T-cell (primary cell): Measurements from ENCODE around the gene CYP4F8. TPM values are rescaled to one million over a fixed set of nuclear protein-coding genes. Genes with fewer than 3 reads are reported as not detected.
A peak's percentile ranks its signal among the peaks of the same experiment; 100 is the strongest.

ENCODE experiments used
- ATAC-seq, 4 experiments: fragments of 200-7000 bp in 3 of 4; fragments of 150-1000 bp in 1 of 4; cut with Tn5 transposase; replicated peaks in 1 of 4; 1 replicate in 3 of 4; 2 replicates in 1 of 4; pipeline ENCODE4 v1.10.0; 2021; ENCODE audit warnings: moderate library complexity in 3 of 4, mild to moderate bottlenecking in 2 of 4, moderate number of reproducible peaks in 1 of 4
- CTCF ChIA-PET, 2 donors: fragments of 300-600 bp; sonication (Branson Sonifier 250); formaldehyde crosslinking; loops; one replicate each; lab custom pipeline; 2022; ENCODE audit warnings: antibody characterized with exemption in 2 of 2; lab: Charles Lee
- POLR2A ChIA-PET, 2 donors: fragments of 300-600 bp; sonication (Branson Sonifier 250); formaldehyde crosslinking; loops; one replicate each; lab custom pipeline; 2022; ENCODE audit warnings: antibody characterized with exemption in 2 of 2; lab: Charles Lee
- DNase-seq, 35 experiments: peaks; one replicate each; pipeline versions ENCODE4 v3.0.0 to v3.0.0-alpha.2; 2013 to 2023
- H3K27ac ChIP-seq: one replicate; pipeline ENCODE4 v1.5.1; 2013; ENCODE audit warnings: low read length
- H3K27me3 ChIP-seq, 2 experiments: replicated peaks in 1 of 2; 1 replicate in 1 of 2; 2 replicates in 1 of 2; pipeline versions ENCODE4 v1.6.1 to v1.7.0; 2013; ENCODE audit warnings: low read length in 1 of 2, mixed read lengths in 1 of 2; ENCODE audit not compliant: control insufficient read depth in 2 of 2, insufficient read depth in 2 of 2; ENCODE audit errors: extremely low read depth in 1 of 2
- H3K36me3 ChIP-seq, 2 donors: 1 replicate in 1 of 2; 2 replicates in 1 of 2; pipeline versions ENCODE4 v1.6.1 to v1.7.0; 2013; ENCODE audit warnings: low read length in 1 of 2; ENCODE audit not compliant: control insufficient read depth in 2 of 2, insufficient read depth in 1 of 2; ENCODE audit errors: extremely low read depth in 1 of 2
- H3K4me1 ChIP-seq, 2 experiments: 1 replicate in 1 of 2; 2 replicates in 1 of 2; pipeline versions ENCODE4 v1.6.1 to v1.7.0; 2013; ENCODE audit warnings: low read length in 2 of 2, mixed read lengths in 1 of 2; ENCODE audit not compliant: insufficient read depth in 2 of 2, control insufficient read depth in 1 of 2; ENCODE audit errors: extremely low read depth in 1 of 2
- H3K4me3 ChIP-seq, 2 donors: 1 replicate in 1 of 2; 2 replicates in 1 of 2; pipeline versions ENCODE4 v1.5.1 to v1.7.0; 2013; ENCODE audit warnings: mild to moderate bottlenecking in 2 of 2, low read length in 1 of 2, moderate library complexity in 1 of 2; ENCODE audit not compliant: control insufficient read depth in 1 of 2; ENCODE audit errors: extremely low read depth in 1 of 2
- H3K9me3 ChIP-seq: 2 replicates; pipeline ENCODE4 v1.7.0; 2013
- H3K27ac Mint-ChIP-seq, 2 donors: one replicate each; pipeline ENCODE4 v1.8.0; 2020 to 2021; ENCODE audit warnings: mild to moderate bottlenecking in 2 of 2, mixed read lengths in 2 of 2
- H3K27me3 Mint-ChIP-seq, 2 donors: one replicate each; pipeline ENCODE4 v1.8.0; 2021 to 2022; ENCODE audit warnings: mixed read lengths in 2 of 2
- H3K36me3 Mint-ChIP-seq: one replicate; pipeline ENCODE4 v1.8.0; 2021; ENCODE audit warnings: mixed read lengths
- H3K4me1 Mint-ChIP-seq, 3 donors: one replicate each; pipeline ENCODE4 v1.8.0; 2020 to 2022; ENCODE audit warnings: mixed read lengths in 3 of 3, mild to moderate bottlenecking in 1 of 3
- H3K4me3 Mint-ChIP-seq, 3 donors: one replicate each; pipeline ENCODE4 v1.8.0; 2020 to 2022; ENCODE audit warnings: mild to moderate bottlenecking in 3 of 3, mixed read lengths in 3 of 3, moderate library complexity in 3 of 3
- H3K9me3 Mint-ChIP-seq, 3 donors: one replicate each; pipeline ENCODE4 v1.8.0; 2020 to 2022; ENCODE audit warnings: mixed read lengths in 3 of 3
- whole genome bisulfite sequencing: methylation state at CpG from one replicate; pipeline ENCODE4 v1.1.5; 2013; ENCODE audit warnings: missing lambda C conversion rate; ENCODE audit not compliant: insufficient coverage; 5-methylcytosine and 5-hydroxymethylcytosine counted together
- total RNA-seq, 35 experiments: library from RNA in 6 of 35; stranded (reverse) in 6 of 35; fragments of 120-200 nt in 1 of 35; gene quantifications; one replicate each; pipeline versions ENCODE4 v1.2.1 to v1.2.4 and lab custom pipeline; 2013 to 2026

The CYP4F8 gene
- total RNA-seq, 5 donors from 2014 or later (not counting 1 experiment from before 2014, with no cell fraction given): not detected

GRCh38 chr19:15633082-15633835, 18.2 kb downstream of the CYP4F8 start:
- H3K36me3 ChIP-seq: no peaks in the 10 kb centered on the region
- peaks cover 0 to 8% of the 10 kb centered on the region in 2 experiments for H3K4me1 ChIP-seq
- DNase-seq: no peak
- no peaks in the 10 kb centered on the region for H3K9me3 ChIP-seq
- 9% methylated on average over 1 of the region's 5 CpGs for WGBS
- Mint-ChIP-seq H3K4me1 (peaks cover 0 to 9% (median 0%) of the 10 kb centered on the region in 3 donors), H3K27me3 (peaks cover 28 to 30% of the 10 kb centered on the region in 2 donors), H3K27ac (no peak overlapping the region), H3K9me3 (peaks cover 0 to 2% (median 0%) of the 10 kb centered on the region in 3 donors), H3K36me3 (no peaks in the 10 kb centered on the region), H3K4me3 (no peak overlapping the region)
- ChIA-PET POLR2A (no interaction called here), CTCF (interaction anchor here in 1 of 2 donors (0.6 to 0.7 kb wide), 2 partner anchors 367 to 542 kb away, joined by 3 to 6 read pairs; no protein-coding TSS in a partner anchor)
- ATAC-seq: no peak
- H3K27ac ChIP-seq: no peak overlapping the region
- H3K4me3 ChIP-seq: no peak overlapping the region
- peaks cover 0 to 20% of the 10 kb centered on the region in 2 experiments for H3K27me3 ChIP-seq

- CTCF ChIA-PET: interaction anchor here in 1 of 2 donors (0.6 to 0.7 kb wide), 2 partner anchors 366 to 542 kb away, joined by 3 to 6 read pairs; no protein-coding TSS in a partner anchor
- H3K4me1 ChIP-seq: peaks cover 0 to 4% of the 10 kb centered on the region in 2 experiments
- peaks cover 0 to 15% of the 10 kb centered on the region in 2 experiments for H3K27me3 ChIP-seq
- Mint-ChIP-seq H3K36me3 (no peaks in the 10 kb centered on the region), H3K27me3 (peaks cover 27% of the 10 kb centered on the region in 2 donors), H3K27ac (no peak overlapping the region), H3K4me3 (no peak overlapping the region), H3K9me3 (peaks cover 0 to 2% (median 0%) of the 10 kb centered on the region in 3 donors), H3K4me1 (peaks cover 0 to 9% (median 0%) of the 10 kb centered on the region in 3 donors)
- H3K36me3 ChIP-seq: no peaks in the 10 kb centered on the region
- no peak for DNase-seq
- WGBS: no CpG with 5 or more reads among the region's 3 CpGs
- H3K27ac ChIP-seq: no peak overlapping the region
- no peaks in the 10 kb centered on the region for H3K9me3 ChIP-seq
- POLR2A ChIA-PET: no interaction called here
- no peak overlapping the region for H3K4me3 ChIP-seq
- ATAC-seq: no peak
These were observed 19.1 kb downstream of the CYP4F8 start for GRCh38 chr19:15634105-15634504.

GRCh38 chr19:15635016-15635805, 20.2 kb downstream of the CYP4F8 start:
- peaks cover 0 to 2% (median 0%) of the 10 kb centered on the region in 3 donors for H3K9me3 Mint-ChIP-seq
- H3K27ac Mint-ChIP-seq: no peak overlapping the region
- Histone ChIP-seq H3K9me3 (no peaks in the 10 kb centered on the region), H3K36me3 (no peaks in the 10 kb centered on the region), H3K4me1 (no peaks in the 10 kb centered on the region), H3K4me3 (no peak overlapping the region), H3K27me3 (peaks cover 0 to 15% of the 10 kb centered on the region in 2 experiments), H3K27ac (no peak overlapping the region)
- peak in 1 of 35 experiments; percentile 8 for DNase-seq
- H3K4me1 Mint-ChIP-seq: peaks cover 0 to 9% (median 0%) of the 10 kb centered on the region in 3 donors
- ChIA-PET POLR2A (no interaction called here), CTCF (no interaction called here)
- no peak overlapping the region for H3K4me3 Mint-ChIP-seq
- no peaks in the 10 kb centered on the region for H3K36me3 Mint-ChIP-seq
- H3K27me3 Mint-ChIP-seq: peaks cover 26 to 27% of the 10 kb centered on the region in 2 donors
- ATAC-seq: no peak
- WGBS: 83% methylated on average over 2 of the region's 2 CpGs

DNA sequence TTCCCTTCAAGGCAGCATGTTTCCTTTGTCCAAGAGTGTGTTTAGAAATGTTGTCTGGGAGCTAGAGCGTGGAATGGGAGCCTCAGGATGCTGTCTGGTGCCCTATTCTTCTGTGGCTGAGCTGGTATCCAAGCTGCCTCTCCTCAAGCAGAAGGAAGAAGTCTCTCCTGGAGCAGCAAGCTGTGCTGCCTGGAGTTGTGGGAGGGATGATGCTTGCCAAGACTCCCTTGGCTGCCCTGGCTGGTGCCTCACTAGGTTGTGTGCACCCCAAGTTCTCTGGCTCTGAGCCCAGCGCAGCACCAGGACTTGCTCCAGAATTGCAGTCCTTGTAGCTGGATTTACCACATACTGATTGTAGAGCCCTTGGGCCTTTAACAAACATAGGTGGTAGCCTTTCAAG, 21.0 kb downstream of the CYP4F8 start:
- Mint-ChIP-seq H3K27ac (no peak overlapping the region), H3K36me3 (no peaks in the 10 kb centered on the region), H3K27me3 (peaks cover 23 to 26% of the 10 kb centered on the region in 2 donors), H3K9me3 (peaks cover 0 to 2% (median 0%) of the 10 kb centered on the region in 3 donors), H3K4me3 (no peak overlapping the region), H3K4me1 (peaks cover 0 to 9% (median 0%) of the 10 kb centered on the region in 3 donors)
- Histone ChIP-seq H3K36me3 (no peaks in the 10 kb centered on the region), H3K4me1 (no peaks in the 10 kb centered on the region), H3K27me3 (peaks cover 0 to 23% of the 10 kb centered on the region in 2 experiments), H3K27ac (no peak overlapping the region), H3K9me3 (no peaks in the 10 kb centered on the region), H3K4me3 (no peak overlapping the region)
- DNase-seq (no peak), ATAC-seq (no peak)
- CTCF ChIA-PET: no interaction called here
- WGBS: 75% methylated on average over 2 of the region's 2 CpGs
- POLR2A ChIA-PET: interaction anchor here in 1 of 2 donors (0.5 kb wide), 1 partner anchor 57 kb away, joined by 3 read pairs; no protein-coding TSS in a partner anchor

DNA sequence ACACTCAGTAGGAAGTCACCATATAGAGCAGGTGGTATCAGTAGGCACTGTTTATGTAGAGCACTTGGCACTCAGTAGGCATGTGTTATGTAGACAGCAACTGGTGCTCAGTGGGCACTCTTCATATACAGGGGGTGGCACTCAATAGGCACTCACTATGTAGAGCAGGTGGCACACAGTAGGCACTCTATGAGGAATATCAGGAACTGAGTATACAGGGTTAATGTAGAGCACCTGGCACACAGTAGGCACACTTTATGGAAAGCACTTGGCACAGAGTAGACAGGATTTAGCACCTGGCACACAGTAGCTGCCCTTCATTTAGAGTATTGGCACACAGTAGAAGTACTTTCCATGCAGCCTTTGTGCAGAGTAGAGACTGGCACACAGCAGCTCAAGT, 24.6 kb downstream of the CYP4F8 start:
- H3K36me3 ChIP-seq: no peaks in the 10 kb centered on the region
- Mint-ChIP-seq H3K36me3 (no peaks in the 10 kb centered on the region), H3K27ac (no peak overlapping the region), H3K4me3 (no peak overlapping the region), H3K27me3 (peaks cover 19 to 24% of the 10 kb centered on the region in 2 donors), H3K4me1 (peaks cover 0 to 5% (median 0%) of the 10 kb centered on the region in 3 donors), H3K9me3 (peaks cover 0 to 2% (median 0%) of the 10 kb centered on the region in 3 donors)
- ATAC-seq (no peak), DNase-seq (no peak)
- no peak overlapping the region for H3K27ac ChIP-seq
- H3K4me1 ChIP-seq: no peaks in the 10 kb centered on the region
- ChIA-PET CTCF (no interaction called here), POLR2A (no interaction called here)
- no peaks in the 10 kb centered on the region for H3K9me3 ChIP-seq
- no peak overlapping the region for H3K4me3 ChIP-seq
- peaks cover 0 to 35% of the 10 kb centered on the region in 2 experiments for H3K27me3 ChIP-seq

DNA sequence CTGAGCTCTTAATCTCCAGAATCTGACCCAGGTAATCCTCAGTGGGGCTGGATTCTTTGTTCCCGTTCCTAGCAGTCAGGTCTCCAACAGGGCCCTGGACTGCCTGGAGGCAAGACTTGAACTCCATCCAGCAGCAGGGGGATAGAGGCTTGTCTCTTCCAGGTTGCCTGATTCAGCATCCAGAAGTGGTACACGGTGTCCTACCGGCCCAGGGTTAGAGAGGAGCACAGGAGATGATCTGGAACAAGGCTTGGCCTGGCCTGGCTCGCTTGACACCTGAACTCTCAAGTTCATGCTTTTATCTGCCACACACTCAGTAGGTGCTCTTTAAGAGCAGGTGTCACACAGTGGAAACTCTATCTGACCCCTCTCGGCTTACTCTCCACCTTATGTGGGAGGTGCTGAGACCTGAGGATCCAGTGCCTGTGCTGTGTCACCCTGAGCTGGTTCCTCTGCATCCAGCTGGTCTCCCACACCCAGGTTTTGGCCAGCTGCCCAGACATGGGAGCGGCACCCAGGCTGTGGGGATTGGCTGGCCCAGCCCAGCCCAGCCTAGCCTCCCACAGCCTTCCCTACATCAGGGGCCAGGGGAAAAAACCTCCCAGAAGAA, 25.4 kb downstream of the CYP4F8 start, which contains the start of gene CYP4F3:
Gene CYP4F3, plus strand, starts transcription at position 604 of the 610 bp plus-strand sequence. CDS start 519 bp downstream, outside the sequence.
- ATAC-seq (no peak), DNase-seq (peak in 1 of 35 experiments; percentile 8)
- Mint-ChIP-seq H3K9me3 (peaks cover 0 to under 1% (median 0%) of the 10 kb centered on the region in 3 donors), H3K27ac (no peak within 1 kb of the TSS), H3K4me1 (peaks cover 0 to 5% (median 0%) of the 10 kb centered on the region in 3 donors), H3K4me3 (no peak within 1 kb of the TSS), H3K27me3 (peaks cover 16 to 17% of the 10 kb centered on the region in 2 donors), H3K36me3 (no peaks in the 10 kb centered on the region)
- CTCF ChIA-PET: no interaction called here
- no peak within 1 kb of the TSS for H3K27ac ChIP-seq
- no peaks in the 10 kb centered on the region for H3K36me3 ChIP-seq
- 81% methylated on average over 4 of the region's 6 CpGs for WGBS
- H3K27me3 ChIP-seq: peaks cover 0 to 39% of the 10 kb centered on the region in 2 experiments
- H3K9me3 ChIP-seq: no peaks in the 10 kb centered on the region
- POLR2A ChIA-PET: no interaction called here
- H3K4me1 ChIP-seq: no peaks in the 10 kb centered on the region
- no peak within 1 kb of the TSS for H3K4me3 ChIP-seq
